Neural crest cell (in vitro differentiated cells): Measurements from ENCODE around the gene MACO1. TPM values are rescaled to one million over a fixed set of nuclear protein-coding genes. Genes with fewer than 3 reads are reported as not detected.
A peak's percentile ranks its signal among the peaks of the same experiment; 100 is the strongest.
"Not testable (repeated sequence)": the region's sequence is repeated elsewhere in the genome, so short reads cannot be mapped to it uniquely, and the experiment has no call there.

Experiments used
- DNase-seq: peaks from one replicate; pipeline ENCODE4 v3.0.0; 2021; ENCODE audit warnings: low read depth, mixed read lengths, low spot score
- H3K27ac Mint-ChIP-seq: one replicate; pipeline ENCODE4 v1.8.0; 2021; ENCODE audit warnings: mild to moderate bottlenecking, mixed read lengths; ENCODE audit not compliant: unreplicated experiment
- H3K27me3 Mint-ChIP-seq: 2 replicates; pipeline ENCODE4 v1.8.0; 2021; ENCODE audit warnings: low read depth, mild to moderate bottlenecking, mixed read lengths
- H3K36me3 Mint-ChIP-seq: 2 replicates; pipeline ENCODE4 v1.8.0; 2021; ENCODE audit warnings: low read depth, mild to moderate bottlenecking, mixed read lengths
- H3K4me1 Mint-ChIP-seq: 2 replicates; pipeline ENCODE4 v1.8.0; 2021; ENCODE audit warnings: mixed read lengths
- H3K4me3 Mint-ChIP-seq: one replicate; pipeline ENCODE4 v1.8.0; 2021; ENCODE audit warnings: mild to moderate bottlenecking, mixed read lengths
- H3K9me3 Mint-ChIP-seq: 2 replicates; pipeline ENCODE4 v1.8.0; 2021; ENCODE audit warnings: mixed read lengths
- CTCF ChIP-seq: fragments of 200-600 bp; sonication (generic); conservative IDR thresholded peaks from 2 replicates; pipeline ENCODE4 v1.5.0; 2021; ENCODE audit warnings: antibody characterized with exemption, mild to moderate bottlenecking
- long read RNA-seq: library from polyadenylated mRNA; unstranded; transcript quantifications from one replicate; pipeline ENCODE4 v2.0.0, GENCODE V29; 2020
- total RNA-seq: library from RNA; stranded (reverse); gene quantifications from 2 replicates; pipeline ENCODE4 v1.2.1, GENCODE V29; 2021

The MACO1 gene
- total RNA-seq: 25.4 and 27.4 TPM in 2 replicates
- long read RNA-seq, partial matches to known transcripts: 3 of 3 reads
- long read RNA-seq, other reads (novel, unspliced or antisense): 0 of 3 reads

GRCh38 chr1:25430073-25430966 is at the start of gene MACO1:
Gene MACO1 (plus strand): TSS chr1:25430897. CDS start chr1:25431099, 202 bp downstream.
- TF ChIP-seq CTCF: no peak
- Mint-ChIP-seq H3K36me3 (no peaks in the 10 kb centered on the region), H3K27ac (peak within 1 kb of the TSS; percentile 99), H3K4me1 (peaks cover 46% of the 10 kb centered on the region), H3K4me3 (peak within 1 kb of the TSS; percentile 99), H3K27me3 (peaks cover 7% of the 10 kb centered on the region), H3K9me3 (no peaks in the 10 kb centered on the region)
- DNase-seq: peak; percentile 99

- H3K4me3 Mint-ChIP-seq, H3K4me1 Mint-ChIP-seq, H3K27ac Mint-ChIP-seq, H3K9me3 Mint-ChIP-seq, H3K36me3 Mint-ChIP-seq, DNase-seq, H3K27me3 Mint-ChIP-seq: not testable (repeated sequence)
Observed at GRCh38 chr1:25382543-25382942, 48.2 kb upstream of the MACO1 start.

DNA sequence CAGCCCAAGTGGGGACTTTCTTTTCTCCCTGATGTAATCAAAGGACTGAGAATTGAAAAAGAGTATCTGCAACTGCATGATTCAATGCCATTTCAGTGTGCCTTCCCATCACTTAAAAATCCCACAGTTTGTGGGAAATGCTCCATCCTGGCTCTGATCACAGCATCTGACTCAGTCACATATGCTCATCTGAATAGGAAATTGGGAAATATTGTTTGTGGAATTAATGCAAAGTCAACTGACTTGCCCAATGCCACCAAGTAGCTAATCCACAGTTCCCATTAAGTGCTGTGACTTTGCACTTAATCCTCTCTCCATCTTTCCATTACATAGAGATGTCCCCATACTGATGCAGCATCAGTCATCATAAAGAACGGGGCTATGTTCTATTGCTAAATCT is 47.6 kb upstream of the MACO1 start:
- not testable (repeated sequence) for DNase-seq, H3K4me1 Mint-ChIP-seq, H3K9me3 Mint-ChIP-seq, H3K4me3 Mint-ChIP-seq, H3K27me3 Mint-ChIP-seq, H3K36me3 Mint-ChIP-seq, H3K27ac Mint-ChIP-seq

- not testable (repeated sequence) for H3K9me3 Mint-ChIP-seq, H3K36me3 Mint-ChIP-seq, H3K4me1 Mint-ChIP-seq, H3K4me3 Mint-ChIP-seq, H3K27me3 Mint-ChIP-seq, H3K27ac Mint-ChIP-seq, DNase-seq
Observed at GRCh38 chr1:25383875-25384274, 46.8 kb upstream of the MACO1 start.

GRCh38 chr1:25387096-25387495 is 43.6 kb upstream of the MACO1 start:
- not testable (repeated sequence) for H3K27me3 Mint-ChIP-seq, H3K4me3 Mint-ChIP-seq, H3K9me3 Mint-ChIP-seq, DNase-seq, H3K36me3 Mint-ChIP-seq, H3K27ac Mint-ChIP-seq, H3K4me1 Mint-ChIP-seq

DNA sequence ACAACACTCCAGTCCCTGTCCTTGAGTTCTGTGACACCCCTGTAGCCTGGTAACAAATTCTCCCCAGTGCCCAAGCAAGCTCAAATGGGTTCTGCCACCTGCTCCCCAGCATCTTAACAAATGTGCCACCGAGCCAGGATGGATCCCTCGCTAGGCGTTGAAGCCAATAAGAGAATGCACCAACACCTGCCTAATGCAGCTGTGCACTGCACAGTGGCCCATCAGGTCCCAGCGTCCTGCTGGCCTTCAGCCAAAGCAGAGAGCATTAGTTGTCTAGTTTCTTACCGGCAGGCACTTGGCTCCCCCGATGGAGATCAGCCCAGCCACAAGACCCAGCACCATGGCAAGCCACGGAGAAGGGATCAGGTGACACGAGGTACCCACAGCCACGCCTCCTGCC is 42.0 kb upstream of the MACO1 start:
- not testable (repeated sequence) for H3K36me3 Mint-ChIP-seq, H3K27ac Mint-ChIP-seq, H3K4me1 Mint-ChIP-seq, H3K27me3 Mint-ChIP-seq, DNase-seq, H3K9me3 Mint-ChIP-seq, H3K4me3 Mint-ChIP-seq

- H3K27ac Mint-ChIP-seq, H3K36me3 Mint-ChIP-seq, H3K4me1 Mint-ChIP-seq, H3K9me3 Mint-ChIP-seq, H3K4me3 Mint-ChIP-seq, H3K27me3 Mint-ChIP-seq, DNase-seq: not testable (repeated sequence)
Observed at GRCh38 chr1:25389721-25390120, 41.0 kb upstream of the MACO1 start.

GRCh38 chr1:25392841-25393240 is 37.9 kb upstream of the MACO1 start:
- DNase-seq: no peak
- Mint-ChIP-seq H3K27ac (no peak overlapping the region), H3K27me3 (peaks cover 5% of the 10 kb centered on the region), H3K4me1 (no peaks in the 10 kb centered on the region), H3K4me3 (no peak overlapping the region), H3K9me3 (no peaks in the 10 kb centered on the region), H3K36me3 (no peaks in the 10 kb centered on the region)
- no peak for TF ChIP-seq CTCF

- not testable (repeated sequence) for H3K4me3 Mint-ChIP-seq, H3K4me1 Mint-ChIP-seq, H3K36me3 Mint-ChIP-seq, H3K9me3 Mint-ChIP-seq, DNase-seq
- Mint-ChIP-seq H3K27me3 (peaks cover 21% of the 10 kb centered on the region), H3K27ac (peak overlapping the region; percentile 39)
Observed at GRCh38 chr1:25397549-25397948, 33.1 kb upstream of the MACO1 start.

DNA sequence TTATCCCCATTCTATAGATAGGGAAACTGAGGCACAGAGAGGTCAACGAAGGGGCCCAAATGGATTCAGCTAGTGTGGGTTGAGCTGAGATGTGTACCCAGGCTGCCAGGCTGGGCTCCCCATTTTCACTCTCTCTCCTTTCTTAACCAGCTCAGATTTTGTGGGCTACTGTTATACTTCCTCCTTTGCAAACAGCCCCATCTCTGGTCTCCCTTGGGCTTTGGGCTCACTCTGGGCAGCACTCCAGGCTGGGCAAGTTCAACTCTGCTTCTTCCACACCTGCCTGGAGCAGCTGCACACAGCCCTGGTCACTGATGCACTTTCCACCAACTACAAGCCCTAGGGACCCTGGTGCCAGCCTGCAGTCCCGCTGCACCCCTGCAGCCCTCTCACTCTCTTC is 32.6 kb upstream of the MACO1 start:
- H3K4me1 Mint-ChIP-seq, H3K36me3 Mint-ChIP-seq, H3K27ac Mint-ChIP-seq, H3K9me3 Mint-ChIP-seq, DNase-seq, H3K4me3 Mint-ChIP-seq: not testable (repeated sequence)
- H3K27me3 Mint-ChIP-seq: peaks cover 26% of the 10 kb centered on the region
